PC-3 (cell line): Measurements from ENCODE around the gene DCDC1.

ENCODE experiments used
- EZH2phosphoT487 ChIP-seq: fragments of 300-600 bp; sonication (generic); IDR thresholded peaks from 2 replicates; pipeline ENCODE4 v1.6.1; 2018; ENCODE audit warnings: mild to moderate bottlenecking, antibody characterized with exemption, low read length, borderline replicate concordance
- TF ChIP-seq, protein P1 (sequence below): fragments of 300-600 bp; sonication (generic); conservative IDR thresholded peaks from 2 replicates; pipeline ENCODE4 v1.5.1; 2017; ENCODE audit warnings: antibody characterized with exemption, low read depth, mild to moderate bottlenecking, low read length

DNA sequence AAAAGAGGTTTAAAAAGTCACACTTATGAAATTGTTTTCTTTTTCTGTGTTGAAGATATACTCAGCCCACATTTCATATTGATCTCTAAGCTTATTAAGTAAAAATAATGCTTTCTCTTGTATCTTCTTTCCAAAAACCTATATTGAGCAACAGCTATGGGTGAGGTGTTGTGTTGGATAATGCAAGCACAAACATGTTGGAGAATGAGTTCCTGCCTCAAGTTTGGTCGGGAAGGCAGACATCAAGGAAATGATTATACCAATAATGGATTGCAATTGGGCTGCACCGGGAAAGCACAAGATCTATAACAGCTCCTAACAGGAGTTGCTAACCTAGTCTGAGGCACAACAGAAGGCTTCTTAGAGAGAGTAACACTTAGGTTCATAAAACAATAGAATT, 474.5 kb downstream of the DCDC1 start:
- TF ChIP-seq, protein P1, sequence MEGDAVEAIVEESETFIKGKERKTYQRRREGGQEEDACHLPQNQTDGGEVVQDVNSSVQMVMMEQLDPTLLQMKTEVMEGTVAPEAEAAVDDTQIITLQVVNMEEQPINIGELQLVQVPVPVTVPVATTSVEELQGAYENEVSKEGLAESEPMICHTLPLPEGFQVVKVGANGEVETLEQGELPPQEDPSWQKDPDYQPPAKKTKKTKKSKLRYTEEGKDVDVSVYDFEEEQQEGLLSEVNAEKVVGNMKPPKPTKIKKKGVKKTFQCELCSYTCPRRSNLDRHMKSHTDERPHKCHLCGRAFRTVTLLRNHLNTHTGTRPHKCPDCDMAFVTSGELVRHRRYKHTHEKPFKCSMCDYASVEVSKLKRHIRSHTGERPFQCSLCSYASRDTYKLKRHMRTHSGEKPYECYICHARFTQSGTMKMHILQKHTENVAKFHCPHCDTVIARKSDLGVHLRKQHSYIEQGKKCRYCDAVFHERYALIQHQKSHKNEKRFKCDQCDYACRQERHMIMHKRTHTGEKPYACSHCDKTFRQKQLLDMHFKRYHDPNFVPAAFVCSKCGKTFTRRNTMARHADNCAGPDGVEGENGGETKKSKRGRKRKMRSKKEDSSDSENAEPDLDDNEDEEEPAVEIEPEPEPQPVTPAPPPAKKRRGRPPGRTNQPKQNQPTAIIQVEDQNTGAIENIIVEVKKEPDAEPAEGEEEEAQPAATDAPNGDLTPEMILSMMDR, result no peak
- no peak for TF ChIP-seq EZH2phosphoT487
